PC-3 (cell line): Measurements from ENCODE around the gene VPS37C.

ENCODE experiments used
- EZH2 ChIP-seq: fragments of 300-600 bp; sonication (generic); IDR thresholded peaks from one replicate; pipeline ENCODE4 v1.6.1; 2017; ENCODE audit warnings: antibody characterized with exemption, mild to moderate bottlenecking, low read length; ENCODE audit not compliant: unreplicated experiment
- TF ChIP-seq, protein P1 (sequence below): fragments of 300-600 bp; sonication (generic); conservative IDR thresholded peaks from 2 replicates; pipeline ENCODE4 v1.5.1; 2017; ENCODE audit warnings: antibody characterized with exemption, low read depth, mild to moderate bottlenecking, low read length

DNA sequence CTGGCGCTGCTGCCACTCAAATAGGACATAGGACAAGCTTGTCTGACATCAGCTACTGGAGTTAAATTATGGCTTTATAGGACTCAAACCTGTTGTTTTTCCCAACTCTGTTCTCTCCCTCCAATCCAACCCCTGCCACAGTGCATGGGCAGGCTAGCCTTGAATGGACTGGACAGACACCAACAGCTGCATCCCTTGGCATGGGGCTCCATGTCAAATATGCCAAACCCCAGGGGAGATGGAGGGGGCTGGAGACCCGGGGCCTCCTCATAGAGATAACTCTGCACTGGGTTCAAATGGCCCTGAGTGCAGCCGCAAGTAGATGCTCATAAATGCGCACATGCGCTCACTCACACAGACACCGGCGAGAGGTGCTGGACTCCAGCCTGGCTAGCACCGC is 30.0 kb downstream of the VPS37C start:
- TF ChIP-seq, protein P1, sequence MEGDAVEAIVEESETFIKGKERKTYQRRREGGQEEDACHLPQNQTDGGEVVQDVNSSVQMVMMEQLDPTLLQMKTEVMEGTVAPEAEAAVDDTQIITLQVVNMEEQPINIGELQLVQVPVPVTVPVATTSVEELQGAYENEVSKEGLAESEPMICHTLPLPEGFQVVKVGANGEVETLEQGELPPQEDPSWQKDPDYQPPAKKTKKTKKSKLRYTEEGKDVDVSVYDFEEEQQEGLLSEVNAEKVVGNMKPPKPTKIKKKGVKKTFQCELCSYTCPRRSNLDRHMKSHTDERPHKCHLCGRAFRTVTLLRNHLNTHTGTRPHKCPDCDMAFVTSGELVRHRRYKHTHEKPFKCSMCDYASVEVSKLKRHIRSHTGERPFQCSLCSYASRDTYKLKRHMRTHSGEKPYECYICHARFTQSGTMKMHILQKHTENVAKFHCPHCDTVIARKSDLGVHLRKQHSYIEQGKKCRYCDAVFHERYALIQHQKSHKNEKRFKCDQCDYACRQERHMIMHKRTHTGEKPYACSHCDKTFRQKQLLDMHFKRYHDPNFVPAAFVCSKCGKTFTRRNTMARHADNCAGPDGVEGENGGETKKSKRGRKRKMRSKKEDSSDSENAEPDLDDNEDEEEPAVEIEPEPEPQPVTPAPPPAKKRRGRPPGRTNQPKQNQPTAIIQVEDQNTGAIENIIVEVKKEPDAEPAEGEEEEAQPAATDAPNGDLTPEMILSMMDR, result no peak
- no peak for TF ChIP-seq EZH2
